ENCODE results near the gene ZNF235.
"Not testable (repeated sequence)": the region's sequence is repeated elsewhere in the genome, so short reads cannot be mapped to it uniquely, and the experiment has no call there.

The ZNF235 gene

GRCh38 chr19:44254496-44254895 is 50.3 kb downstream of the ZNF235 start:
- DNase-seq: no peak

- not testable (repeated sequence) for DNase-seq
These were observed 51.4 kb downstream of the ZNF235 start for GRCh38 chr19:44253392-44253791.

- not testable (repeated sequence) for DNase-seq
These were observed 52.5 kb downstream of the ZNF235 start for GRCh38 chr19:44252332-44252731.

GRCh38 chr19:44236384-44236783 is 68.4 kb downstream of the ZNF235 start:
- no peak for DNase-seq

Data from DMS 273 treated with DMSO at 0.1 percent for 48 hours (cell line).